Thyroid gland (tissue), 4 donors: ENCODE measurements around the gene NTN1.

ENCODE experiments used
- CTCF ChIP-seq, 6 experiments: fragments of 200-600 bp in 3 of 6; fragments of 450-650 bp in 3 of 6; sonication (generic) in 3 of 6; IDR thresholded peaks; one replicate each; pipeline ENCODE4 v1.5.1; 2016 to 2019; ENCODE audit warnings: antibody characterized with exemption in 6 of 6, mild to moderate bottlenecking in 2 of 6, inconsistent platforms in 1 of 6, moderate library complexity in 1 of 6
- POLR2A ChIP-seq, 2 donors: fragments of 450-650 bp; IDR thresholded peaks; one replicate each; pipeline ENCODE4 v1.6.1; 2017; ENCODE audit warnings: antibody characterized with exemption in 2 of 2, mild to moderate bottlenecking in 2 of 2, moderate library complexity in 1 of 2

GRCh38 chr17:9266031-9266680 is 244.8 kb downstream of the NTN1 start:
- TF ChIP-seq CTCF (IDR thresholded peaks at IDR 0.05) (no peak), POLR2A (IDR thresholded peaks at IDR 0.05) (no peak)
